A549 (cell line): ENCODE results near the gene PCDH8. TPM values are rescaled to one million over a fixed set of nuclear protein-coding genes. Genes with fewer than 3 reads are reported as not detected.

Experiments
- ATAC-seq, 2 experiments: fragments of 200-7000 bp in 1 of 2; fragments of >200 bp in 1 of 2; cut with Nextera tagmentation in 1 of 2; cut with Tn5 transposase in 1 of 2; 3 replicates each; pipeline versions ENCODE4 v1.8.0 to v1.9.1; 2018 to 2020; ENCODE audit warnings: mild to moderate bottlenecking in 1 of 2, moderate library complexity in 1 of 2
- CTCF ChIA-PET: fragments of 300-600 bp; sonication (Branson Sonifier 250); formaldehyde crosslinking; extraction: SDS; loops from one replicate; lab custom pipeline; 2021; ENCODE audit warnings: antibody characterized with exemption, inconsistent platforms; lab: Yijun Ruan, JAX
- POLR2A ChIA-PET: fragments of 350-600 bp; formaldehyde crosslinking; extraction: SDS; loops from one replicate; lab custom pipeline; 2021; ENCODE audit warnings: antibody characterized with exemption, inconsistent platforms; lab: Yijun Ruan, JAX
- DNase-seq, 2 experiments: peaks; one replicate each; pipeline versions ENCODE4 v3.0.0 to v3.0.0-alpha.2; 2011 to 2016; ENCODE audit warnings: low read depth in 1 of 2, low spot score in 1 of 2
- FAIRE-seq: peaks from 2 replicates; lab custom pipeline; 2011; peaks lifted over from hg19 to GRCh38; lab: Jason Lieb, UNC
- H3K27ac ChIP-seq, 2 experiments: fragments of >200 bp; sonication (Bioruptor Twin); formaldehyde crosslinking; 3 replicates each; pipeline ENCODE4 v1.5.1; 2016 to 2017
- H3K4me1 ChIP-seq: fragments of >200 bp; sonication (Bioruptor Twin); formaldehyde crosslinking; 3 replicates; pipeline ENCODE4 v1.6.1; 2016
- H3K4me2 ChIP-seq: fragments of >200 bp; sonication (Bioruptor Twin); formaldehyde crosslinking; 3 replicates; pipeline ENCODE4 v1.6.1; 2016
- H3K4me3 ChIP-seq: fragments of >200 bp; sonication (Bioruptor Twin); formaldehyde crosslinking; 3 replicates; pipeline ENCODE4 v1.5.1; 2016
- H3K9me3 ChIP-seq: fragments of >200 bp; sonication (Bioruptor Twin); formaldehyde crosslinking; 3 replicates; pipeline ENCODE4 v1.6.1; 2016
- BHLHE40 ChIP-seq: IDR thresholded peaks from 2 replicates; pipeline ENCODE4 v1.6.1; 2012; ENCODE audit warnings: low read depth, low read length, inconsistent platforms
- CBX2 ChIP-seq: fragments of 200-600 bp; sonication (generic); IDR thresholded peaks from 2 replicates; pipeline ENCODE4 v1.6.1; 2016; ENCODE audit warnings: low read depth, mild to moderate bottlenecking, borderline replicate concordance
- CBX8 ChIP-seq: fragments of 200-600 bp; sonication (generic); IDR thresholded peaks from 2 replicates; pipeline ENCODE4 v1.6.1; 2016
- CHD2 ChIP-seq: fragments of 150-350 bp; IDR thresholded peaks from 2 replicates; pipeline ENCODE4 v1.6.1; 2014; ENCODE audit warnings: low read length; ENCODE audit not compliant: partially characterized antibody
- CHD4 ChIP-seq: fragments of 200-600 bp; sonication (generic); IDR thresholded peaks from 2 replicates; pipeline ENCODE4 v1.6.1; 2016; ENCODE audit warnings: antibody characterized with exemption, mild to moderate bottlenecking, borderline replicate concordance
- EP300 ChIP-seq, 2 experiments: fragments of >200 bp; sonication (Bioruptor Twin); formaldehyde crosslinking; IDR thresholded peaks; 2 replicates in 1 of 2; 3 replicates in 1 of 2; pipeline ENCODE4 v1.6.1; 2016 to 2017
- FOSL2 ChIP-seq, 2 experiments: fragments of 450-650 bp in 1 of 2; fragments of >200 bp in 1 of 2; sonication (Bioruptor Twin) in 1 of 2; formaldehyde crosslinking; IDR thresholded peaks; 2 replicates each; pipeline versions ENCODE4 v1.5.0 to v1.6.1; 2016 to 2020; ENCODE audit warnings: mild to moderate bottlenecking in 1 of 2, moderate library complexity in 1 of 2
- HOXA7 ChIP-seq: fragments of 250-450 bp; sonication (Bioruptor Pico); IDR thresholded peaks from 2 replicates; pipeline ENCODE4 v1.5.0; 2020; ENCODE audit warnings: mild to moderate bottlenecking, moderate library complexity
- JUNB ChIP-seq: fragments of >200 bp; sonication (Bioruptor Twin); formaldehyde crosslinking; IDR thresholded peaks from 2 replicates; pipeline ENCODE4 v1.6.1; 2016
- KDM5A ChIP-seq: fragments of 200-600 bp; sonication (generic); IDR thresholded peaks from 2 replicates; pipeline ENCODE4 v1.6.1; 2016; ENCODE audit warnings: antibody characterized with exemption, mild to moderate bottlenecking
- MAFK ChIP-seq: fragments of 450-650 bp; IDR thresholded peaks from 2 replicates; pipeline ENCODE4 v1.6.1; 2014; ENCODE audit not compliant: partially characterized antibody
- MYC ChIP-seq: IDR thresholded peaks from 2 replicates; pipeline ENCODE4 v1.6.1; 2012; ENCODE audit warnings: mild to moderate bottlenecking, inconsistent platforms, low read length, improper control_type of control experiment, borderline replicate concordance
- NFE2L2 ChIP-seq: fragments of 150-350 bp; conservative IDR thresholded peaks from 2 replicates; pipeline ENCODE4 v1.6.1; 2014; ENCODE audit warnings: low read length
- NPAS2 ChIP-seq: fragments of 250-450 bp; sonication (Bioruptor Pico); IDR thresholded peaks from 2 replicates; pipeline ENCODE4 v1.8.0; 2022; ENCODE audit warnings: mild to moderate bottlenecking, moderate library complexity, borderline replicate concordance
- NR3C1 ChIP-seq: fragments of >200 bp; sonication (Bioruptor Twin); formaldehyde crosslinking; IDR thresholded peaks from 3 replicates; pipeline ENCODE4 v1.6.1; 2017
- PHF8 ChIP-seq: fragments of 200-600 bp; sonication (generic); IDR thresholded peaks from 2 replicates; pipeline ENCODE4 v1.6.1; 2016; ENCODE audit warnings: low read depth, mild to moderate bottlenecking, antibody characterized with exemption, moderate library complexity, borderline replicate concordance
- RAD21 ChIP-seq, 2 experiments: fragments of >200 bp in 1 of 2; sonication (Bioruptor Twin) in 1 of 2; formaldehyde crosslinking in 1 of 2; IDR thresholded peaks in 1 of 2; conservative IDR thresholded peaks in 1 of 2; 2 replicates in 1 of 2; 3 replicates in 1 of 2; pipeline ENCODE4 v1.6.1; 2012 to 2018; ENCODE audit warnings: inconsistent platforms in 1 of 2
- RARB ChIP-seq: fragments of 250-450 bp; sonication (Bioruptor Pico); IDR thresholded peaks from 2 replicates; pipeline ENCODE4 v1.8.0; 2021; ENCODE audit warnings: mild to moderate bottlenecking, moderate library complexity
- SMC3 ChIP-seq: fragments of >200 bp; sonication (Bioruptor Twin); formaldehyde crosslinking; IDR thresholded peaks from 3 replicates; pipeline ENCODE4 v1.6.1; 2018; ENCODE audit warnings: inconsistent platforms
- TFCP2L1 ChIP-seq: fragments of 250-450 bp; sonication (Bioruptor Pico); IDR thresholded peaks from 2 replicates; pipeline ENCODE4 v1.5.0; 2021; ENCODE audit warnings: mild to moderate bottlenecking
- TP53 ChIP-seq: fragments of 250-450 bp; sonication (Bioruptor Pico); IDR thresholded peaks from 2 replicates; pipeline ENCODE4 v1.5.0; 2021; ENCODE audit warnings: mild to moderate bottlenecking, moderate library complexity
- WGBS: methylation state at CpG from one replicate; pipeline ENCODE4 v1.1.6; 2017; ENCODE audit errors: missing lambda C conversion rate; 5-methylcytosine and 5-hydroxymethylcytosine counted together
- polyA plus RNA-seq, 4 experiments: library from polyadenylated mRNA; depleted of rRNA in 3 of 4; stranded (reverse); fragments of >200 nt; fragmentation: RNase III in 1 of 4; extraction: RNeasy Plus Mini Kit Qiagen cat#74134 plus additional on column Dnase treatment in 1 of 4; gene quantifications; 2 replicates in 3 of 4; 3 replicates in 1 of 4; pipeline ENCODE4 v1.2.3, GENCODE V29; 2011 to 2017
- TF ChIP-seq, protein P1 (sequence below): fragments of >200 bp; sonication (Bioruptor Twin); formaldehyde crosslinking; IDR thresholded peaks from 2 replicates; pipeline ENCODE4 v1.6.1; 2016
- TF ChIP-seq, protein P2 (sequence below): IDR thresholded peaks from 2 replicates; pipeline ENCODE4 v1.6.1; 2012
- TF ChIP-seq, protein P3 (sequence below): fragments of 250-450 bp; sonication (Bioruptor Pico); IDR thresholded peaks from 2 replicates; pipeline ENCODE4 v1.5.0; 2020; ENCODE audit warnings: low read depth, mild to moderate bottlenecking, moderate library complexity

The PCDH8 gene
- polyA plus RNA-seq, 2 of the 4 experiments (the other 2 are of a cell fraction): not detected

GRCh38 chr13:52891706-52892105, 43.3 kb upstream of the PCDH8 start:
- POLR2A ChIA-PET: no interaction called here
- H3K4me2 ChIP-seq: no peak overlapping the region
- H3K4me3 ChIP-seq: no peak overlapping the region
- CTCF ChIA-PET: no interaction called here
- FAIRE-seq (no peak), DNase-seq (no peak), ATAC-seq (no peak)
- WGBS: 16% methylated on average over 4 of the region's 5 CpGs
- TF ChIP-seq HOXA7 (CRISPR knock-in tag): no peak
- no peak for TF ChIP-seq NR3C1
- TF ChIP-seq NPAS2 (CRISPR knock-in tag): no peak
- TF ChIP-seq SMC3: no peak
- TF ChIP-seq BHLHE40: no peak
- no peak for TF ChIP-seq TP53 (CRISPR knock-in tag)
- TF ChIP-seq RAD21 (conservative IDR thresholded peaks at IDR 0.05 in 1 of 2, IDR thresholded peaks at IDR 0.05 in 1 of 2): no peak
- TF ChIP-seq CBX8: no peak
- TF ChIP-seq CHD2: no peak
- TF ChIP-seq, protein P1, sequence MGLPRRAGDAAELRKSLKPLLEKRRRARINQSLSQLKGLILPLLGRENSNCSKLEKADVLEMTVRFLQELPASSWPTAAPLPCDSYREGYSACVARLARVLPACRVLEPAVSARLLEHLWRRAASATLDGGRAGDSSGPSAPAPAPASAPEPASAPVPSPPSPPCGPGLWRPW: no peak
- no peak for TF ChIP-seq CBX2
- no peak for TF ChIP-seq MAFK
- TF ChIP-seq PHF8: no peak
- no peak for TF ChIP-seq MYC
- no peak for TF ChIP-seq CHD4
- TF ChIP-seq NFE2L2: no peak
- no peak for TF ChIP-seq KDM5A
- no peaks in the 10 kb centered on the region for H3K4me1 ChIP-seq
- no peaks in the 10 kb centered on the region for H3K9me3 ChIP-seq
- H3K27ac ChIP-seq: no peak overlapping the region

DNA sequence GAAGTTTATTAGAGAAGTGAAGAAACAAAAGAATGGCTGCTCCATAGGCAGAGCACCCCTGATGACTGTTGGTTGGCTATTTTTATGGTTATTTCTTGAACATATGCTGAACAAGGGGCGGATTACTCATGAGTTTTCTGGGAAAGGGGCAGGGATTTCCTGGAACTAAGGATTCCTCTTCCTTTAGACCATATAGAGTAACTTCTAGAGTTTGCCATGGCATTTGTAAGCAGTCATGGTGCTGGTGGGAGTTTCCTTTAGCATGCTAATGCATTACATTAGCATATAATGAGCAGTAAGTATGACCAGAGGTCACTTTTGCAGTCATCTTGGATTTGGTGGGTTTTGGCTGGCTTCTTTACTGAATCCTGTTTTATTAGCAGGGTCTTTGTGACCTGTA, 38.7 kb upstream of the PCDH8 start:
- Histone ChIP-seq H3K4me3 (no peak overlapping the region), H3K27ac (no peak overlapping the region), H3K9me3 (no peaks in the 10 kb centered on the region), H3K4me1 (no peaks in the 10 kb centered on the region), H3K4me2 (no peak overlapping the region)
- DNase-seq (no peak), ATAC-seq (no peak), FAIRE-seq (no peak)
- ChIA-PET POLR2A (no interaction called here), CTCF (no interaction called here)
- 0% methylated on average over 1 of the region's 1 CpG for WGBS
- TF ChIP-seq TFCP2L1 (CRISPR knock-in tag) (no peak), NPAS2 (CRISPR knock-in tag) (no peak), RARB (CRISPR knock-in tag) (no peak), KDM5A (no peak), EP300 (IDR thresholded peaks at IDR 0.05) (no peak), CBX2 (no peak), FOSL2 (IDR thresholded peaks at IDR 0.05) (no peak), FOSL2 (CRISPR knock-in tag; IDR thresholded peaks at IDR 0.05) (no peak), RAD21 (conservative IDR thresholded peaks at IDR 0.05 in 1 of 2, IDR thresholded peaks at IDR 0.05 in 1 of 2) (no peak), SMC3 (no peak)
- TF ChIP-seq, protein P2, sequence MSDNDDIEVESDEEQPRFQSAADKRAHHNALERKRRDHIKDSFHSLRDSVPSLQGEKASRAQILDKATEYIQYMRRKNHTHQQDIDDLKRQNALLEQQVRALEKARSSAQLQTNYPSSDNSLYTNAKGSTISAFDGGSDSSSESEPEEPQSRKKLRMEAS: no peak
- TF ChIP-seq, protein P3, sequence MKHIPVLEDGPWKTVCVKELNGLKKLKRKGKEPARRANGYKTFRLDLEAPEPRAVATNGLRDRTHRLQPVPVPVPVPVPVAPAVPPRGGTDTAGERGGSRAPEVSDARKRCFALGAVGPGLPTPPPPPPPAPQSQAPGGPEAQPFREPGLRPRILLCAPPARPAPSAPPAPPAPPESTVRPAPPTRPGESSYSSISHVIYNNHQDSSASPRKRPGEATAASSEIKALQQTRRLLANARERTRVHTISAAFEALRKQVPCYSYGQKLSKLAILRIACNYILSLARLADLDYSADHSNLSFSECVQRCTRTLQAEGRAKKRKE (CRISPR knock-in tag): no peak

- ATAC-seq (no peak), FAIRE-seq (no peak), DNase-seq (no peak)
- no peaks in the 10 kb centered on the region for H3K4me1 ChIP-seq
- H3K4me3 ChIP-seq: no peak overlapping the region
- no peak for TF ChIP-seq JUNB
- ChIA-PET POLR2A (no interaction called here), CTCF (no interaction called here)
- no peaks in the 10 kb centered on the region for H3K9me3 ChIP-seq
- H3K27ac ChIP-seq: no peak overlapping the region
- 26% methylated on average over 5 of the region's 5 CpGs for WGBS
- no peak overlapping the region for H3K4me2 ChIP-seq
Measured at GRCh38 chr13:52885141-52885540, 36.7 kb upstream of the PCDH8 start.
